Body of pancreas (tissue), 4 donors: ENCODE data around the gene MYCBPAP.

ENCODE experiments used
- CTCF ChIP-seq, 7 experiments: fragments of 450-650 bp in 4 of 7; fragments of 200-600 bp in 3 of 7; sonication (generic) in 3 of 7; IDR thresholded peaks; one replicate each; pipeline ENCODE4 v1.5.1; 2016 to 2019; ENCODE audit warnings: antibody characterized with exemption in 7 of 7
- POLR2A ChIP-seq, 3 donors: fragments of 450-650 bp; IDR thresholded peaks; one replicate each; pipeline ENCODE4 v1.6.1; 2016; ENCODE audit warnings: antibody characterized with exemption in 3 of 3, mild to moderate bottlenecking in 2 of 3

GRCh38 chr17:50579399-50579798 lies 71.2 kb downstream of the MYCBPAP start:
- TF ChIP-seq CTCF (IDR thresholded peaks at IDR 0.05) (no peak), POLR2A (IDR thresholded peaks at IDR 0.05) (no peak)
